ENCODE results near the gene RPS2.

Gene RPS2

GRCh38 chr16:1997494-1998359, 33.1 kb upstream of the RPS2 start:
- Histone ChIP-seq H3K27me3 (ENCODE audit: control insufficient read depth, insufficient read depth, low read length) (peaks cover 5% of the 10 kb centered on the region; the same call in 1 of the 2 replicates), H3K36me3 (ENCODE audit: control insufficient read depth, insufficient read depth, low read length) (peaks cover 66% of the 10 kb centered on the region), H3K9me3 (ENCODE audit: control insufficient read depth, insufficient read depth, low read depth, low read length) (no peaks in the 10 kb centered on the region), H3K9ac (ENCODE audit: low read length) (no peak overlapping the region), H3K4me1 (ENCODE audit: control insufficient read depth, insufficient read depth, low read length) (no peaks in the 10 kb centered on the region), H3K27ac (ENCODE audit: low read depth, low read length) (no peak overlapping the region), H3K4me3 (ENCODE audit: low read depth, low read length) (no peak overlapping the region)

DNA sequence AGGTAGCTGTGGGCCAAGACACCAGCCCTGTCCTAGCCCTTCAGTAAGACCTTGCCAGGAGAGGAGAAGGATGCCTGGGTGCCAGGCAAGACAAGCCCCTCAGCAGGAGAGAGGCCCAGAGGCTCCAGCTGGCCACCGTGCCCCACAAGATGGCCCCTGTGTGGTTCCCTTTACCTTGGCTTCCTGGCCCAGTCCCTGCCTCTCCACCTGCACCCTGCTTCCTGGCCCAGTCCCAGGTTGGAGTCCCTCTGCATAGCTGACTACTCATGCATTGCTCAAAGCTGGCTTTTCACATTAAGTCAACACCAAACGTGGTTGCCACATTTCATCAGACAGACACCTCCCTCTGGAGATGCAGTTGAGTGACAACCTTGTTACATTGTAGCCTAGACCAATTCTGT, 29.1 kb upstream of the RPS2 start:
- H3K27me3 ChIP-seq (ENCODE audit: control insufficient read depth, insufficient read depth, low read length), result peaks cover 31% of the 10 kb centered on the region
- peaks cover 20% of the 10 kb centered on the region for H3K4me1 ChIP-seq (ENCODE audit: control insufficient read depth, insufficient read depth, low read length)
- H3K9ac ChIP-seq (ENCODE audit: low read length), result no peak overlapping the region
- H3K9me3 ChIP-seq (ENCODE audit: control insufficient read depth, insufficient read depth, low read depth, low read length), result no peaks in the 10 kb centered on the region
- H3K36me3 ChIP-seq (ENCODE audit: control insufficient read depth, insufficient read depth, low read length), result peaks cover 27% of the 10 kb centered on the region
- no peak overlapping the region for H3K27ac ChIP-seq (ENCODE audit: low read depth, low read length)
- H3K4me3 ChIP-seq (ENCODE audit: low read depth, low read length), result no peak overlapping the region

GRCh38 chr16:1992704-1993317, 28.2 kb upstream of the RPS2 start:
- Histone ChIP-seq H3K4me3 (ENCODE audit: low read depth, low read length) (peak overlapping the region; percentile 89), H3K9me3 (ENCODE audit: control insufficient read depth, insufficient read depth, low read depth, low read length) (no peaks in the 10 kb centered on the region)

GRCh38 chr16:1991948-1992703, 27.5 kb upstream of the RPS2 start:
- Histone ChIP-seq H3K4me3 (ENCODE audit: low read depth, low read length) (peak overlapping the region; percentile 89), H3K9me3 (ENCODE audit: control insufficient read depth, insufficient read depth, low read depth, low read length) (no peaks in the 10 kb centered on the region), H3K9ac (ENCODE audit: low read length) (peak overlapping the region; percentile 88), H3K27ac (ENCODE audit: low read depth, low read length) (0 out of 2 replicates have a peak overlapping the region, but pooled peaks have one; percentile 53), H3K36me3 (ENCODE audit: control insufficient read depth, insufficient read depth, low read length) (peaks cover 11% of the 10 kb centered on the region), H3K4me1 (ENCODE audit: control insufficient read depth, insufficient read depth, low read length) (peaks cover 22% of the 10 kb centered on the region), H3K27me3 (ENCODE audit: control insufficient read depth, insufficient read depth, low read length) (peaks cover 39% of the 10 kb centered on the region)

More at GRCh38 chr16:1992704-1993317, 28.2 kb upstream of the RPS2 start:
- Histone ChIP-seq H3K27me3 (ENCODE audit: control insufficient read depth, insufficient read depth, low read length) (peaks cover 39% of the 10 kb centered on the region), H3K27ac (ENCODE audit: low read depth, low read length) (0 out of 2 replicates have a peak overlapping the region, but pooled peaks have one; percentile 53), H3K9ac (ENCODE audit: low read length) (peak overlapping the region; percentile 88), H3K4me1 (ENCODE audit: control insufficient read depth, insufficient read depth, low read length) (peaks cover 22% of the 10 kb centered on the region), H3K36me3 (ENCODE audit: control insufficient read depth, insufficient read depth, low read length) (peaks cover 18% of the 10 kb centered on the region)

DNA sequence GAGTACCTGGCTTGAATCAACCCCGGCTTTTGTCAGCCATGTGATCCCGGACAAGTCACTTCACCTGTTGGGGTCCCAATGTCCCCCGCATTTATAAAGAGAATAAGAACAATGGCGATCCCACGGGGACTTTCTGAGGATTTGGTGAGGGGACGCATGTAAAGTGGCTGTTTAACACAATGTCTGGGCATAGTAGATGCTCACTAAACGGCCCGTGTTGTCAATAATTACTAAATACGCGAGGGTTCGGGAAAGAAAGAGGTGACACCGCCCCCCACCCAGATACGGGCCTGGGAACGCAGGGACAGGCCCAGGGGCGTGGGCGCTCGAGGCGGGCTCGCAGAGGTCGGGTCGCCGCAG, 26.9 kb upstream of the RPS2 start:
- Histone ChIP-seq H3K4me1 (ENCODE audit: control insufficient read depth, insufficient read depth, low read length) (peaks cover 22% of the 10 kb centered on the region), H3K9me3 (ENCODE audit: control insufficient read depth, insufficient read depth, low read depth, low read length) (no peaks in the 10 kb centered on the region), H3K4me3 (ENCODE audit: low read depth, low read length) (peak overlapping the region; percentile 77), H3K27me3 (ENCODE audit: control insufficient read depth, insufficient read depth, low read length) (peaks cover 39% of the 10 kb centered on the region), H3K27ac (ENCODE audit: low read depth, low read length) (no peak overlapping the region), H3K9ac (ENCODE audit: low read length) (no peak overlapping the region), H3K36me3 (ENCODE audit: control insufficient read depth, insufficient read depth, low read length) (peaks cover 11% of the 10 kb centered on the region)

DNA sequence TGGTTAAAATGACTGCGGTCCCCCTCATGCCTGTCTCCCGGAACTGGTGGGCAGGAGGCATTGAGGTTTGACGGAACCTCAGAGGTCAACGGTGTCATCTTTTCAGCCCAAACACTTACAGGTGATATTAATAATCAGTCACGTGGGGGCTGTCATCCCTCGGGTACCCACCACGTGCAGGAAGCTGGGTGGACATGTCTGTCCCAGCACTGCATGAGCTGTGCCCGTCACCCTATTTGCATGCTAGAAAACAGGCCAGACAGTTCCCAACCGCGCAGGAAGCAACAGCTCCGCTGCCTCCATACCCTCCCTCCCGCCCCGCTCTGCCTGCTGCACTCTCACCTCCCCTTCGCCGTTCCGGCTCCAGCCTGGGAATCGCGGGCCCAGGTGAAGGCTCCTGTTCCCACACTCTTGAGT, 26.5 kb upstream of the RPS2 start:
- Histone ChIP-seq H3K4me3 (ENCODE audit: low read depth, low read length) (peak overlapping the region; percentile 77), H3K9me3 (ENCODE audit: control insufficient read depth, insufficient read depth, low read depth, low read length) (no peaks in the 10 kb centered on the region), H3K36me3 (ENCODE audit: control insufficient read depth, insufficient read depth, low read length) (peaks cover 14% of the 10 kb centered on the region), H3K4me1 (ENCODE audit: control insufficient read depth, insufficient read depth, low read length) (peaks cover 22% of the 10 kb centered on the region), H3K27me3 (ENCODE audit: control insufficient read depth, insufficient read depth, low read length) (peaks cover 39% of the 10 kb centered on the region), H3K27ac (ENCODE audit: low read depth, low read length) (no peak overlapping the region), H3K9ac (ENCODE audit: low read length) (peak overlapping the region; percentile 66)

DNA sequence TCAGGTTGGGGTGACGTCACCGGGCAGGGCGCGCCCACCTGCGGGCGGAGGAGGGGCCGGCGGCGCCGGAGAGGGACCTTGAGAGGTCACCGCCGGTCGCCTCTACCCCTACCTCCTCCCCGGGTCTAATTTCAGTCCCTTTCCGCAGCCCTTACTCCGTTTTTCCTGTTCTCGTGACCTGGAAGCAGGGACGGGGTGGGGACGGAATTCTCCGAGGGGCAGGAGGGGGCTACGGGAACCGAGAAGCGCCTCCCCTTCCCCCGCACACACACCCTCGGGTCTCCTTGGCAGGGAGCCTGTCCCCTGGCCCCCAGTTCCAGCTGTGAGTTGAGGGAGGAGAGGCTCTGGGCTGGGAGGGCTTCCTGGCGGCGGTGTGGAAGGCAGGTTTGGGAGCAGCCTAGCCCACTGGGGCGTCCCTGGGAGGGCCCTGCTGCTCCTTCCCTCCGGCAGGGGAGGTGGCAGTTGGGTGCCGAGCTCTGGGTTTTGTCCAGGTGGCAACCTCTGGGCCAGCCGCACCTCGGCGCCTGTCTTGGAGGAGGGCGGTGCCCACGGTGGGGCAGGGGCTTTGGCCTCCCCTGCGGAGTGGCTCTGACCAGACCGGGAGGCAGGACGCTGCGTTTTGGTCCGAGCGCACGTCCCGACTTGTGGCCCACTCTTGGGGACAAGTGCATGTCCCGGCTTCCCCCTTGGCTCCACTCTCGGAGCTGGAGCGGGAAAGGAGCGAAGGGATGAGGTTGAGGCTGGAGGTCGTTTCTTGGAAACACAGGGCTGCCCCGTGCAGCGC, 25.9 kb upstream of the RPS2 start:
- peak overlapping the region; percentile 77 for H3K4me3 ChIP-seq (ENCODE audit: low read depth, low read length)
- H3K9me3 ChIP-seq (ENCODE audit: control insufficient read depth, insufficient read depth, low read depth, low read length), result no peaks in the 10 kb centered on the region
- peak overlapping the region; percentile 66 for H3K9ac ChIP-seq (ENCODE audit: low read length)
- H3K27ac ChIP-seq (ENCODE audit: low read depth, low read length), result no peak overlapping the region
- H3K4me1 ChIP-seq (ENCODE audit: control insufficient read depth, insufficient read depth, low read length), result peaks cover 22% of the 10 kb centered on the region
- H3K36me3 ChIP-seq (ENCODE audit: control insufficient read depth, insufficient read depth, low read length), result peaks cover 18% of the 10 kb centered on the region
- peaks cover 39% of the 10 kb centered on the region for H3K27me3 ChIP-seq (ENCODE audit: control insufficient read depth, insufficient read depth, low read length)

- Histone ChIP-seq H3K9me3 (ENCODE audit: control insufficient read depth, insufficient read depth, low read depth, low read length) (no peaks in the 10 kb centered on the region), H3K36me3 (ENCODE audit: control insufficient read depth, insufficient read depth, low read length) (peaks cover 15% of the 10 kb centered on the region), H3K9ac (ENCODE audit: low read length) (no peak overlapping the region), H3K27me3 (ENCODE audit: control insufficient read depth, insufficient read depth, low read length) (peaks cover 39% of the 10 kb centered on the region), H3K4me3 (ENCODE audit: low read depth, low read length) (peak overlapping the region; percentile 77), H3K27ac (ENCODE audit: low read depth, low read length) (no peak overlapping the region), H3K4me1 (ENCODE audit: control insufficient read depth, insufficient read depth, low read length) (peaks cover 25% of the 10 kb centered on the region)
Measured at GRCh38 chr16:1990101-1990350, 25.4 kb upstream of the RPS2 start.

- Histone ChIP-seq H3K27ac (ENCODE audit: low read depth, low read length) (no peak within 1 kb of the TSS), H3K4me1 (ENCODE audit: control insufficient read depth, insufficient read depth, low read length) (peaks cover 28% of the 10 kb centered on the region), H3K4me3 (ENCODE audit: low read depth, low read length) (peak within 1 kb of the TSS; percentile 77), H3K9ac (ENCODE audit: low read length) (peak within 1 kb of the TSS; percentile 66), H3K36me3 (ENCODE audit: control insufficient read depth, insufficient read depth, low read length) (peaks cover 15% of the 10 kb centered on the region), H3K27me3 (ENCODE audit: control insufficient read depth, insufficient read depth, low read length) (peaks cover 39% of the 10 kb centered on the region), H3K9me3 (ENCODE audit: control insufficient read depth, insufficient read depth, low read depth, low read length) (no peaks in the 10 kb centered on the region)
Measured at GRCh38 chr16:1989209-1990100, 24.8 kb upstream of the RPS2 start, which contains the start of gene SYNGR3. Gene SYNGR3 (plus strand): TSS chr16:1989970. CDS start chr16:1990103, 133 bp downstream.

GRCh38 chr16:1987198-1987597, 22.6 kb upstream of the RPS2 start:
- no peak overlapping the region for H3K9ac ChIP-seq (ENCODE audit: low read length)
- H3K27me3 ChIP-seq (ENCODE audit: control insufficient read depth, insufficient read depth, low read length), result peaks cover 45% of the 10 kb centered on the region
- H3K36me3 ChIP-seq (ENCODE audit: control insufficient read depth, insufficient read depth, low read length), result peaks cover 15% of the 10 kb centered on the region
- no peak overlapping the region for H3K4me3 ChIP-seq (ENCODE audit: low read depth, low read length)
- no peaks in the 10 kb centered on the region for H3K9me3 ChIP-seq (ENCODE audit: control insufficient read depth, insufficient read depth, low read depth, low read length)
- peaks cover 32% of the 10 kb centered on the region for H3K4me1 ChIP-seq (ENCODE audit: control insufficient read depth, insufficient read depth, low read length)
- H3K27ac ChIP-seq (ENCODE audit: low read depth, low read length), result no peak overlapping the region
